Measurements from ENCODE around the gene AK8.

GRCh38 chr9:132833550-132834121, 44.4 kb downstream of the AK8 start:
- TF ChIP-seq CTCF (IDR thresholded peaks at IDR 0.05) (no peak), POLR2A (IDR thresholded peaks at IDR 0.05) (no peak)
